SU-DHL-6 (cell line): ENCODE results near the gene SMC5.

Source experiments
- CTCF ChIP-seq: fragments of 200-600 bp; sonication (generic); IDR thresholded peaks from one replicate; pipeline ENCODE4 v1.5.1; 2017; ENCODE audit warnings: antibody characterized with exemption, mild to moderate bottlenecking, low read length, moderate library complexity; ENCODE audit not compliant: insufficient read depth, poor library complexity, severe bottlenecking
- EZH2phosphoT487 ChIP-seq: fragments of 200-600 bp; sonication (generic), shearing (Covaris generic); conservative IDR thresholded peaks from 2 replicates; pipeline ENCODE4 v1.6.1; 2018; ENCODE audit warnings: mild to moderate bottlenecking, antibody characterized with exemption, low read length, moderate library complexity, mixed read lengths

- TF ChIP-seq CTCF (no peak), EZH2phosphoT487 (no peak)
Observed at GRCh38 chr9:70257502-70257901, 1.3 kb upstream of the SMC5 start.
